Measurements from ENCODE around the gene CRABP2.

Gene CRABP2

DNA sequence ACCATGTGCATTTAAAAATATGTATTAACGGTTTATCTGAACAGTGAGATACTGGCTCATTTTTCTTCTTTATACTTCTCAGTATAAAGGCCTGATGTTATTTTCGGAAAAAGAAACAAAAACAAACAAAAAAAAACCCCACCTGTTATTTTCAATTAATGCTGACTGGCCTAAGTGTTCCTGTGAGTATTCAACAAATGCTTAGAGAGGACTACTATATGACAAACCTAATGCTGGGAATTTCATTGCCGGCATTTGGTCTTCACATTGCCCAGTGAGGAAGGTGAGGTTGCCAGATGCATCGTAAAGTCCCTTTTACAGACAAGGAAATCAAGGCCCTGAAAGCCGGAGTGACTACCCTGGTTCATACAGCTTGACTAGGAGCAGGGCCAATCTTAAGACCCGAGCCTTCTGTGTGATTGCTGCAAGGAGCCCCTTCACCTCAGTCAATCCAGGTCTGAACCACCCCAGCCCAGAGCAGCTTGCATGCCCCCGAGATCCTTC lies 34.9 kb upstream of the CRABP2 start:
- TF ChIP-seq FOXP2 (optimal IDR thresholded peaks at IDR 0.05; ENCODE audit: borderline replicate concordance, extremely low read depth, extremely low read length, insufficient read depth): no peak
- no peak for TF ChIP-seq SIN3A (IDR thresholded peaks at IDR 0.05; ENCODE audit: borderline replicate concordance, insufficient read depth, low read length)
- TF ChIP-seq POLR2AphosphoS5 (IDR thresholded peaks at IDR 0.05; ENCODE audit: low read depth, low read length): no peak; the same call in 1 of the 2 replicates
- TF ChIP-seq REST (IDR thresholded peaks at IDR 0.05; ENCODE audit: insufficient read depth in 1 of 2, low read depth in 2 of 2, low read length in 2 of 2): no peak
- TF ChIP-seq TAF1 (IDR thresholded peaks at IDR 0.05; ENCODE audit: borderline replicate concordance, insufficient read depth, low read length): no peak

DNA sequence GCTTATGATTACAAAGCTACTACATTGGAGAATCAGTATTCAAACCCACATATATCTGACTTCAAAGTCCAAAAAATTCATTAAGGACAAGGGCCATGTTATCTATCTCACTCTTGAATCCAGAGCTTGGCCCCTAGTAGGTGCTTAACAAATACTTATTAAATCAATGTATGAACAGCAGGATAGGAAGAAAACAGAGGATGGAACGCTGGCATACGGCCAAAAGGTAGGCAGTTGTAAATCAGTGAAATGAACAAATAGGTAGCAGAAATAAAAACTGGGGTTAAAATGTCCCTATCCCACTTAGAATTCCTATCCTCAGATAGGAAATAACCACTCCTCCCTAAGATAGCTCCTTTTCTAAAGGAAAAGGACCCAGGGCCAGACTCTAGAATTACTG lies 33.5 kb upstream of the CRABP2 start:
- TF ChIP-seq TAF1 (IDR thresholded peaks at IDR 0.05; ENCODE audit: borderline replicate concordance, insufficient read depth, low read length) (no peak), FOXP2 (optimal IDR thresholded peaks at IDR 0.05; ENCODE audit: borderline replicate concordance, extremely low read depth, extremely low read length, insufficient read depth) (no peak), REST (IDR thresholded peaks at IDR 0.05; ENCODE audit: insufficient read depth in 1 of 2, low read depth in 2 of 2, low read length in 2 of 2) (no peak), POLR2AphosphoS5 (IDR thresholded peaks at IDR 0.05; ENCODE audit: low read depth, low read length) (no peak), SIN3A (IDR thresholded peaks at IDR 0.05; ENCODE audit: borderline replicate concordance, insufficient read depth, low read length) (no peak)

- TF ChIP-seq SIN3A (IDR thresholded peaks at IDR 0.05; ENCODE audit: borderline replicate concordance, insufficient read depth, low read length) (no peak), TAF1 (IDR thresholded peaks at IDR 0.05; ENCODE audit: borderline replicate concordance, insufficient read depth, low read length) (no peak), POLR2AphosphoS5 (IDR thresholded peaks at IDR 0.05; ENCODE audit: low read depth, low read length) (no peak), FOXP2 (optimal IDR thresholded peaks at IDR 0.05; ENCODE audit: borderline replicate concordance, extremely low read depth, extremely low read length, insufficient read depth) (no peak), REST (IDR thresholded peaks at IDR 0.05; ENCODE audit: insufficient read depth in 1 of 2, low read depth in 2 of 2, low read length in 2 of 2) (no peak)
These were observed 33.0 kb upstream of the CRABP2 start for GRCh38 chr1:156738407-156738806.

- TF ChIP-seq POLR2AphosphoS5 (IDR thresholded peaks at IDR 0.05; ENCODE audit: low read depth, low read length) (no peak), SIN3A (IDR thresholded peaks at IDR 0.05; ENCODE audit: borderline replicate concordance, insufficient read depth, low read length) (no peak), FOXP2 (optimal IDR thresholded peaks at IDR 0.05; ENCODE audit: borderline replicate concordance, extremely low read depth, extremely low read length, insufficient read depth) (no peak), REST (IDR thresholded peaks at IDR 0.05; ENCODE audit: insufficient read depth in 1 of 2, low read depth in 2 of 2, low read length in 2 of 2) (no peak), TAF1 (IDR thresholded peaks at IDR 0.05; ENCODE audit: borderline replicate concordance, insufficient read depth, low read length) (no peak)
These were observed 28.7 kb upstream of the CRABP2 start for GRCh38 chr1:156733989-156734584.
